HFFc6 (cell line): ENCODE data around the gene AK3. TPM values are rescaled to one million over a fixed set of nuclear protein-coding genes. Genes with fewer than 3 reads are reported as not detected.
"Not testable (repeated sequence)": the region's sequence is repeated elsewhere in the genome, so short reads cannot be mapped to it uniquely, and the experiment has no call there.

Experiments used
- DNase-seq: peaks from one replicate; pipeline ENCODE4 v3.0.0-alpha.2; 2018
- H3K27ac Mint-ChIP-seq: 2 replicates; pipeline ENCODE4 v1.8.0; 2020; ENCODE audit warnings: mild to moderate bottlenecking, mixed read lengths
- H3K27me3 Mint-ChIP-seq: 2 replicates; pipeline ENCODE4 v1.8.0; 2021; ENCODE audit warnings: mild to moderate bottlenecking, moderate library complexity, mixed read lengths; ENCODE audit not compliant: insufficient read depth
- H3K36me3 Mint-ChIP-seq: 2 replicates; pipeline ENCODE4 v1.8.0; 2021; ENCODE audit warnings: low read depth, mixed read lengths
- H3K4me1 Mint-ChIP-seq: 2 replicates; pipeline ENCODE4 v1.8.0; 2020; ENCODE audit warnings: low read depth, mixed read lengths
- H3K4me3 Mint-ChIP-seq: 2 replicates; pipeline ENCODE4 v1.8.0; 2020; ENCODE audit warnings: mild to moderate bottlenecking, moderate library complexity, mixed read lengths
- H3K9me3 Mint-ChIP-seq: 2 replicates; pipeline ENCODE4 v1.8.0; 2020; ENCODE audit warnings: mild to moderate bottlenecking, mixed read lengths
- total RNA-seq, 6 experiments: library from RNA; stranded (reverse); fragmentation: NEBNext Ultra II Directional; extraction: Animal tissue kit (Norgen Biotek cat#: 25700); gene quantifications; 2 replicates in 1 of 6; 3 replicates in 5 of 6; pipeline ENCODE4 v1.2.3, GENCODE V29; 2021
- TF ChIP-seq, protein P1 (sequence below): fragments of 200-600 bp; sonication (generic); IDR thresholded peaks from 2 replicates; pipeline ENCODE4 v1.5.0; 2021; ENCODE audit warnings: antibody characterized with exemption, mild to moderate bottlenecking

Gene AK3
- total RNA-seq, 6 experiments from 2014 or later = 42.2 to 46.0 (median 43.5) TPM

DNA sequence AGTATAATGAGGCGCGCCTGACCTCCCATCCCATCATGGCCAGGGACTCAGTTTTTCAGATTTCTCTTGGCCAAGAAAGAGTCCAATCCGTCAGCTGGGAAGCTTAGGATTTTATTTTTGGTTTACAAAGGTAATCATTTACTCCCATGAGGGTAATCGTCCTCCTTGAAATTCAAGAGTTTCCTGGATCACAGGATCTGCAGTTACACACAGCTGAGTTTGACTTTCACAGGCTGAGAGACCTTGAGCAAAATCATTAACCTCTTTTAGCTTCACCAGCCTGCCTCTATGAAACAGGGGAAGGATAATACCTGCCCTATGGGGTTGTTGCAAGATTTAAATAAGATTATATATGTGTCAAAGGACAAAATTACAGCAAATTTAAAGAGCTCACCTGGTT is 15.4 kb upstream of the AK3 start:
- Mint-ChIP-seq H3K9me3 (no peaks in the 10 kb centered on the region), H3K27me3 (peaks cover 2% of the 10 kb centered on the region; the same call in 1 of the 2 replicates), H3K36me3 (no peaks in the 10 kb centered on the region), H3K4me1 (peaks cover 11% of the 10 kb centered on the region), H3K4me3 (no peak overlapping the region), H3K27ac (no peak overlapping the region)
- DNase-seq = no peak
- TF ChIP-seq, protein P1, sequence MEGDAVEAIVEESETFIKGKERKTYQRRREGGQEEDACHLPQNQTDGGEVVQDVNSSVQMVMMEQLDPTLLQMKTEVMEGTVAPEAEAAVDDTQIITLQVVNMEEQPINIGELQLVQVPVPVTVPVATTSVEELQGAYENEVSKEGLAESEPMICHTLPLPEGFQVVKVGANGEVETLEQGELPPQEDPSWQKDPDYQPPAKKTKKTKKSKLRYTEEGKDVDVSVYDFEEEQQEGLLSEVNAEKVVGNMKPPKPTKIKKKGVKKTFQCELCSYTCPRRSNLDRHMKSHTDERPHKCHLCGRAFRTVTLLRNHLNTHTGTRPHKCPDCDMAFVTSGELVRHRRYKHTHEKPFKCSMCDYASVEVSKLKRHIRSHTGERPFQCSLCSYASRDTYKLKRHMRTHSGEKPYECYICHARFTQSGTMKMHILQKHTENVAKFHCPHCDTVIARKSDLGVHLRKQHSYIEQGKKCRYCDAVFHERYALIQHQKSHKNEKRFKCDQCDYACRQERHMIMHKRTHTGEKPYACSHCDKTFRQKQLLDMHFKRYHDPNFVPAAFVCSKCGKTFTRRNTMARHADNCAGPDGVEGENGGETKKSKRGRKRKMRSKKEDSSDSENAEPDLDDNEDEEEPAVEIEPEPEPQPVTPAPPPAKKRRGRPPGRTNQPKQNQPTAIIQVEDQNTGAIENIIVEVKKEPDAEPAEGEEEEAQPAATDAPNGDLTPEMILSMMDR = no peak

DNA sequence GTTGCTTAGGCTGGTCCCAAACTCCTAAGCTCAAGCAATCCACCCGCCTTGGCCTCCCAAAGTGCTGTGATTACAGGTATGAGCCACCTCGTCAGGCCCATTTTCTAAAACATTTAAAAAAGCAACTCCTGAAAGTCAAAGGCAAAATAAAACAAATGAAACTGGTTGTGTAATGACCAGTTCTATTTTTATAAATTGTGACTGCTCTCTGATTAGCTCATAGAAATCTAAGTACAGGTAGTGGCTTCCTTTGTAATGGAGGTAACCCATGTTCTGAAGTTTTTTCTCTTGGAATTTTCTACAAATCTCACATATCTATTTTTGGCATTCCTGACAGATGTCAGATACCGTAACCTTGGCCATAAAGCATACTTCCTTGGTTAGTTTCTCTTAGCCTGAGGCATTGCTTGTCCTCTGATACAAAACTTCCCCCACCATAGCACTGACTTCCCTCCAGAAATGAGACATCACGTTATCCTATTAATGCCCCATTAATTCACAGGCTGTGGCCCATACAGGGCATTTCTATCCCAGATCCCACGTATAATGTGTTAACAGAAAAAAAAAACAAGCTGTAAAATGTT is 14.1 kb upstream of the AK3 start:
- no peak for DNase-seq
- no peak overlapping the region for H3K4me3 Mint-ChIP-seq
- no peaks in the 10 kb centered on the region for H3K36me3 Mint-ChIP-seq
- no peaks in the 10 kb centered on the region for H3K9me3 Mint-ChIP-seq
- peaks cover 2% of the 10 kb centered on the region; the same call in 1 of the 2 replicates for H3K27me3 Mint-ChIP-seq
- peaks cover 17% of the 10 kb centered on the region for H3K4me1 Mint-ChIP-seq
- H3K27ac Mint-ChIP-seq = no peak overlapping the region
- TF ChIP-seq, protein P1 = no peak

DNA sequence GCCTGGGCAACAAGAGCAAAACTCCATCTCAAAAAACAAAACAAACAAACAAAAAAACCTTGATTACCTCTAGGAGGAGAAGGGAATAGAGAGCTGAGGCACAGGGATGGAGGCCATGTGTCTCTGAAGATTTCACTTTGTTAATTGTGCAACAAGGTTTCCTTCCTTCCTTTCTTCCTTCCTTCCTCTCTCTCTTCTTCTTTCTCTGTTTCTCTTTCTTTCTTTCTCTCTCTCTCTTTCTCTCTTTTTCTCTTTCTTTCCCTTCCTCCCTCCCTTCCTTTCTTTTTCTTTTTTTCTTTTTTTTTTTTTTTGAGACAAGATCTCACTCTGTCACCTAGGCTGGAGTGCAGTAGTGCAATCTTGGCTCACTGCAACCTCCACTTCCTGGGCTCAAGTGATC is 13.5 kb upstream of the AK3 start:
- peaks cover 20% of the 10 kb centered on the region for H3K4me1 Mint-ChIP-seq
- H3K4me3 Mint-ChIP-seq, H3K27me3 Mint-ChIP-seq, H3K36me3 Mint-ChIP-seq, DNase-seq, H3K9me3 Mint-ChIP-seq, H3K27ac Mint-ChIP-seq: not testable (repeated sequence)

DNA sequence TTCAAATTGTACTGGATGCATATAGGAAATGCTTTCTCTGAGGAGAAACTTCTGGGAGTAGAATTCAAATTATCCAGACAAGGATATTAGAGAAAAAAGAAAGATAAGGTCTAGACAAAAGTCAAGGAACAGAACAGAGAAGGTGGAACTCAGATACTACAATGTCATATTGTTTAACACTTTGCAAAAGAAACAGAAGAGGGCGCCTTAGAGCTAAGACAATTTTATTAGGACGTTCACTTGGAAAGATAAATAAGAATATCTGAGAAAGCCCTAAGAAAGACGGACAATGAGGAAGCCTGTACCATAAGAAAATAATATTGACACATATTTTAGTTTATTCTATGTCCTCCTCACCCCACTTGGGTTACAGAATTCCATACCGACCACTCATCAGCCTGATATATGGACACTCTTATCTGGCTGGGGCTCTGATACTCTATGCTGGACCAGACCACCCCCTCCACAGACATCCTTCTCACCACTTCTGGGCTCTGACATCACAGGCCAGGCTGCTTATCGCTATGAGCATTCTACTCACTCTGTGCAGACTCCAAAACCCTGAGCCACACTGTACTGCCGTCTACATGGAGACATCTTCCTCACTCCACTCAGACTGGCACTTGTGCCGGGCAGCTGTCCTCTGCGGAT is 9.1 kb upstream of the AK3 start:
- TF ChIP-seq, protein P1 = peak; percentile 80

DNA sequence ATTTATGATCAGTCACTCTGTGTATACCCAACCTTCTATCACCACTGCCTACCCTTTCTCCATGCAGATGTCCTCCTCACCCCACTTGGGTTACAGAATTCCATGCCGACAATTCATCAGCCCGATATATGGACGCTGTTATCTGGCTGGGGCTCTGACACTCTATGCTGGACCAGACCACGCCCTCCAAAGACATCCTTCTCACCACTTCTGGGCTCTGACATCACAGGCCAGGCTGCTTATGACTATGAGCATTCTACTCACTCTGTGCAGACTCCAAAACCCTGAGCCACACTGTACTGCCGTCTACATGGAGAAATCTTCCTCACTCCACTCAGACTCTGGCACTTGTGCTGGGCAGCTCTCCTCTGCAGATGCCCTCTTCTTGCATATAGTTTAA is 7.6 kb upstream of the AK3 start:
- DNase-seq = no peak
- Mint-ChIP-seq H3K27ac (no peak overlapping the region), H3K27me3 (no peaks in the 10 kb centered on the region; the same call in 1 of the 2 replicates), H3K4me3 (no peak overlapping the region), H3K9me3 (no peaks in the 10 kb centered on the region), H3K36me3 (no peaks in the 10 kb centered on the region), H3K4me1 (peaks cover 16% of the 10 kb centered on the region; the same call in 1 of the 2 replicates)
- TF ChIP-seq, protein P1 = no peak

More for the DNA sequence above, 9.1 kb upstream of the AK3 start:
- peak; percentile 56 for DNase-seq
- Mint-ChIP-seq H3K4me1 (peaks cover 21% of the 10 kb centered on the region), H3K36me3 (no peaks in the 10 kb centered on the region), H3K27ac (no peak overlapping the region), H3K9me3 (no peaks in the 10 kb centered on the region), H3K27me3 (peaks cover 2% of the 10 kb centered on the region; the same call in 1 of the 2 replicates), H3K4me3 (no peak overlapping the region)

DNA sequence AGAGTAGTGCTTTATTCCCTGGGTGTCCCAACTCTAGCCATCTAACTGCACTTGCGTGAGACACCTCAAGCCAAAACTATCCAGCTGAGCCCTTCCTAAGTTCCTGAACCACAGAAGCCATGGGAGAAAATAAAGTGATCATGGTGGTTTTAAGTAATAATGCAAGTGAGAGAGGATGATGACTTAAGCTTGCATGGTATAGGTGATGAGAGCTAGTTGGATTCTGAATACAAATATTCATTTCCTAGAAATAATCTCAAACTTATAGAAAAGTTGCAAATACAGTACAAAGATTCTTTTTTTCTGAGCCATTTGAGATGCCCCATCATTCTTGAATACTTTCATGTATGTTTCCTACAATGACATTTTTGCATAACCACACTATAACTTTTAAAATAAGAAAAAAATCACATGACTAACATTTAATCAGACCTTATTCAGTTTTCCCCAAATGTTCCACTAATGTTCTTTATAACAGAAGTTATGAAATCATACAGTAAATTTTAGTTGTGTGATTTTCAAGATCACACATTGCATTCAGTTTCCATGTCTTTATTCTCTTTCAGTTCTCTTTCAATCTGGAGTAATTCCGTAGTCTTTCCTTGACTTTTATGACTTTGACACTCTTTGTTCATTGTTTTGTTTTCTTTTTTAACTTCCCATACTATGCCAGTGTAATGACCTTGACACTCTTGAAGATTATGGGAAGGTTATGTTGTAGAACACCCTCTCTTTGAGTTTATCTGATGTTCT is 5.5 kb upstream of the AK3 start:
- H3K36me3 Mint-ChIP-seq = no peaks in the 10 kb centered on the region
- no peak overlapping the region for H3K4me3 Mint-ChIP-seq
- TF ChIP-seq, protein P1 = no peak
- no peak for DNase-seq
- H3K4me1 Mint-ChIP-seq = peaks cover 36% of the 10 kb centered on the region
- H3K27me3 Mint-ChIP-seq = no peaks in the 10 kb centered on the region
- H3K27ac Mint-ChIP-seq = no peak overlapping the region
- H3K9me3 Mint-ChIP-seq = no peaks in the 10 kb centered on the region
